Suppressor macrophage treated with lipopolysaccharide for 1 hour (primary cell): ENCODE measurements around the gene EME1.
"Not testable (repeated sequence)": the region's sequence is repeated elsewhere in the genome, so short reads cannot be mapped to it uniquely, and the experiment has no call there.

ENCODE experiments used
- DNase-seq, 3 donors: peaks; one replicate each; pipeline ENCODE4 v3.0.0-alpha.2; 2020 to 2022

The EME1 gene

DNA sequence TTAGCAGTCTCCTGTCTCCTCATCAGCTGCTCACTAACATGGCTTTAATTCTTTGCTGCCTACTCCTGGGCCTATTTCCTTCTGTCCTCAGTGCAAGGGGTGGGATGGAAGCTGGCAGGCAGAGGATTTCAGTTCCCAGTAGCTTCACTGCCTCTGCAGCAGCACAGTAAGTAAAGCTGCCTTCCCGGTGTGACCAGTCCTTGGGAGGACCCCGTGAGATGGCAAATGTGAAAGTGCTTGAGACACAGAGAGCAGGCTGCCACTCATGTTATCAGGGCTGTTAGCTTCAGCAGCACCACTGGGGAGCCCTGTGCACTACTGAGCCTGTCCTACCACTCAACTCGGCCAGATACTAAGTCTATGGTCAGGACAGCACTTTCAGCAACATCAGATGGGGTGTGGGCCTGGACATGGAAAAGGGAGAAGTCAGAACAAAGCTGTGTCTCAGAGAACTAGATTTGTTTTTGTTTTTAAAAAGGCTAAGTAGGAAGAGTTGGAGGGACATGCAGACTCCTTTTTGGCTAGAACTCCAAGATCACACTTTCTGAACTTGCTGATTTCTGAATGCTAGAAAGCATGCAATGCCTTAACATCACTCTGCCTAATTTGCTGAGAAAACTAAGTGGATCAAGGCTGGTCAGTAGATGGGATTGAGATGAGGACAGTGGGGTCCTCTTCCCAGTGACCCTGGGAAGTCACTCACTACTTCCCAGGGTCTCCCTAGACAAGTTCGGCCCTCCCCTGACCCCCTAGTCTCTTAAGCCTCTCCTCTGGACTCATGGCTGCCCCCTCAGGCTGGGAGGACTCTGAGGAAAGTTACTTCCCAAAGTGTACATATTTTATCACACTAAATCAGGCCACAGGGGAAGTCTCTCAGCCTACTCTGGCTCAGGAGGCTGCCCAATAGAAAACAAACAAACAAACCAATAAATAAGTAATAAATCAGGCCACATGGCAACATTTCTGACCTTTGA, 54.1 kb downstream of the EME1 start:
- DNase-seq: peak; percentile 57 to 69 (median 59)

DNA sequence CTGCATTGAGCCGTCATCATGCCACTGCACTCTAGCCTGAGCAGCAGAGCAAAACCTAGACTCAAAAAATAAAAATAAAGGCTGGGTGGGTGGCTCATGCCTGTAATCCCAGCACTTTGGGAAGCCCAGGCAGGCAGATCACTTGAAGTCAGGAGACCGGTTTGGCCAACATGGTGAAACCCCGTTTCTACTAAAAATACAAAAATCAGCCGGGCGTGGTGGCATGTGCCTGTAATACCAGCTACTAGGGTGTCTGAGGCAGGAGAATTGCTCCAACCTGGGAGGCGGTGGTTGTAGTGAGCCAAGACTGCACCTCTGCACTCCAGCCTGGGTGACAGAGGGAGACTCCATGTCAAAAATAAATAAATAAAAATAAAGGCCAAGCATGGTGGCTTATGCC, 55.1 kb downstream of the EME1 start:
- not testable (repeated sequence) for DNase-seq

DNA sequence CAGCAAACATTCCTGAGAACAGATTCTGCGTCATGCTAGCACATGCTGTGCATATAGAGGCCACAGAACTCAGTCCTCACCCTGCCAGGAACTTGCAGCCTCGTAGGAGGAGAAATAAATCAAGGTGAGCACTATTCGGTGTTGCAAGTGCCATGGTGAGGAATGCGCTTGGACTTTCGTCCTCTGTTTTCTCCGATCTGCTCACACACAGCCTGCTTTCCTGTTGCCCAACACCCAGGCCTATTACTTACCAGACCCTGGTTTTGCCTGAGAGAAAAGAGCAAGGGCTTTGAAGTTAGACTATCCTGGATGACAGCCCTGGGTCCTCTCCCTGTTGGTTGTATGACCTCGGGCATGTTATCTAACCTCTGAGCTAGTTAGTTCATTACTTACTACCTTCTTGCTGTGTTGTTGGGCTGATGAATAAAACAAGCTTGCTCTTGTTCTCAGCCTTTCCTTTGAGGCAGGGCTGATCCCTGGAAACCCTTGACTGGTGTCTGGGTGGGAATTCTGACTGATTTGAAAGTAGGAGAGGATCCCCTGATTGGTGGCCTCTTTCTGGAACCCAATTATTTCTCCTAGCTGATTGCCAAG, 55.9 kb downstream of the EME1 start:
- DNase-seq: no peak

DNA sequence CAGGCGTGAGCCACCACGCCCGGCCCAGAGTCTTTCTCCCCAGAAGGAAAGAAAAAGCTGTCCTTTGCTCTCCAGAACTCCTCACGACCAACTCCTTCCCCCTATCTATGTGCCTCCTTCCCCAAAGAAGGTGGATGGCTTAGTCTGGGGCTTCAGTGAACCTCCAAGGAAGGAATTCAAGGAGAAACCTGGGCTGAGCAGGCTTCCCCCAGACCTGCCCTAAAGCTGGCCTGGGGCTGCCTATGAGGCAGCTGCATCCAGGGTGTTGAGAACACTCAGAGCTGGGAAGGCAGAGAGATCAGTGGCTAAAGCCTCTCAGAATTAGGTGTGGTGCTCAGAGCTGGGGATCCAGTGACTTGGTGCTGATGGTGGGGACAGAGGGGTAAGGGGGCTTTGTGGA, 56.8 kb downstream of the EME1 start:
- no peak for DNase-seq
